Fibroblast of the conjunctiva (primary cell): ENCODE data around the gene HDX.
"Not testable (repeated sequence)": the region's sequence is repeated elsewhere in the genome, so short reads cannot be mapped to it uniquely, and the experiment has no call there.

Experiments
- DNase-seq: peaks from one replicate; pipeline ENCODE4 v3.0.0-alpha.2; 2010; ENCODE audit warnings: low read depth

HDX gene

GRCh38 chrX:84339507-84340364 is 162.5 kb downstream of the HDX start:
- DNase-seq, result no peak

- no peak for DNase-seq
Observed at GRCh38 chrX:84336646-84337045, 165.6 kb downstream of the HDX start.

- DNase-seq, result no peak
Observed at GRCh38 chrX:84335121-84335520, 167.1 kb downstream of the HDX start.

- DNase-seq, result no peak
Observed at GRCh38 chrX:84322083-84322827, 180.0 kb downstream of the HDX start.

- DNase-seq, result no peak
Observed at GRCh38 chrX:84320614-84321013, 181.6 kb downstream of the HDX start.

- DNase-seq, result no peak
Observed at GRCh38 chrX:84320023-84320422, 182.2 kb downstream of the HDX start.

- no peak for DNase-seq
Observed at GRCh38 chrX:84318661-84319060, 183.6 kb downstream of the HDX start.

GRCh38 chrX:84315946-84316345 is 186.3 kb downstream of the HDX start:
- not testable (repeated sequence) for DNase-seq
